ENCODE data around the gene IMPDH2. TPM values are rescaled to one million over a fixed set of nuclear protein-coding genes. Genes with fewer than 3 reads are reported as not detected.
A peak's percentile ranks its signal among the peaks of the same experiment; 100 is the strongest.

Gene IMPDH2
- total RNA-seq, 1 experiment from 2014 or later: 599 TPM

DNA sequence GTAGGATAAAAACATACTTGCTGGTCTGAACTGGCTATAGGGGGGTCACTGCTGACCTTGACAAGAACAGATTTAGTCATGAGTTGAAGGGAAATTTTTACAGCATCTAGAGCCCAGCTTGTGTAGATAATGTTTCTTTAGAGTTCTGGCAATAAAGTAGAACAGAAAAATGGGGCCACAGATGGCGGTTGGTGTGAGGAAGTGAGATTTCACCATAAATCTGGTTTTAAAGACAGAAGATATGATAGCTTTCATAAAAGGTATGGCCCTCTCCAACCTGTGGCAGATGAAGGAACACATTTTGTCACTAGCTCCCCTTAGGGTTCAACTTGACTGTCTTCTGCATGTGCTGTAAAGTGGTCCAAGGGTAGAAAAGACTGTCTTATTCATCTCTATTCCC lies 24.3 kb upstream of the IMPDH2 start:
- intact Hi-C loops (cut with micrococcal nuclease): no loop called here
- Histone ChIP-seq H3K4me1 (ENCODE audit: control insufficient read depth in 1 of 2, insufficient read depth in 2 of 2, low read length in 2 of 2) (no peaks in the 10 kb centered on the region), H3K9me2 (ENCODE audit: insufficient read depth) (no peaks in the 10 kb centered on the region), H2AFZ (ENCODE audit: low read depth, low read length, poor library complexity, severe bottlenecking) (no peak overlapping the region), H3K36me3 (ENCODE audit: control insufficient read depth in 1 of 2, insufficient read depth in 2 of 2, low read length in 2 of 2) (peaks cover 33 to 39% of the 10 kb centered on the region in 2 experiments; a peak in 3 of 4 replicates), H3K9ac (ENCODE audit: low read length) (no peak overlapping the region), H3K27ac (ENCODE audit: low read depth, low read length) (no peak overlapping the region), H3K4me2 (ENCODE audit: low read length) (no peak overlapping the region), H4K20me1 (ENCODE audit: insufficient read depth) (no peaks in the 10 kb centered on the region), H3K79me2 (ENCODE audit: insufficient read depth, low read length) (peaks cover 56% of the 10 kb centered on the region), H3K27me3 (ENCODE audit: insufficient read depth, low read length) (no peaks in the 10 kb centered on the region), H3K9me3 (ENCODE audit: control insufficient read depth in 1 of 2, insufficient read depth in 1 of 2, low read depth in 1 of 2, low read length in 2 of 2) (no peaks in the 10 kb centered on the region), H3K4me3 (replicated peaks in 1 of 2; ENCODE audit: low read depth in 1 of 2, low read length in 2 of 2) (no peak overlapping the region)
- TF ChIP-seq ZNF274 (IDR thresholded peaks at IDR 0.05; ENCODE audit: low read depth, low read length): no peak
- TF ChIP-seq, protein P1, sequence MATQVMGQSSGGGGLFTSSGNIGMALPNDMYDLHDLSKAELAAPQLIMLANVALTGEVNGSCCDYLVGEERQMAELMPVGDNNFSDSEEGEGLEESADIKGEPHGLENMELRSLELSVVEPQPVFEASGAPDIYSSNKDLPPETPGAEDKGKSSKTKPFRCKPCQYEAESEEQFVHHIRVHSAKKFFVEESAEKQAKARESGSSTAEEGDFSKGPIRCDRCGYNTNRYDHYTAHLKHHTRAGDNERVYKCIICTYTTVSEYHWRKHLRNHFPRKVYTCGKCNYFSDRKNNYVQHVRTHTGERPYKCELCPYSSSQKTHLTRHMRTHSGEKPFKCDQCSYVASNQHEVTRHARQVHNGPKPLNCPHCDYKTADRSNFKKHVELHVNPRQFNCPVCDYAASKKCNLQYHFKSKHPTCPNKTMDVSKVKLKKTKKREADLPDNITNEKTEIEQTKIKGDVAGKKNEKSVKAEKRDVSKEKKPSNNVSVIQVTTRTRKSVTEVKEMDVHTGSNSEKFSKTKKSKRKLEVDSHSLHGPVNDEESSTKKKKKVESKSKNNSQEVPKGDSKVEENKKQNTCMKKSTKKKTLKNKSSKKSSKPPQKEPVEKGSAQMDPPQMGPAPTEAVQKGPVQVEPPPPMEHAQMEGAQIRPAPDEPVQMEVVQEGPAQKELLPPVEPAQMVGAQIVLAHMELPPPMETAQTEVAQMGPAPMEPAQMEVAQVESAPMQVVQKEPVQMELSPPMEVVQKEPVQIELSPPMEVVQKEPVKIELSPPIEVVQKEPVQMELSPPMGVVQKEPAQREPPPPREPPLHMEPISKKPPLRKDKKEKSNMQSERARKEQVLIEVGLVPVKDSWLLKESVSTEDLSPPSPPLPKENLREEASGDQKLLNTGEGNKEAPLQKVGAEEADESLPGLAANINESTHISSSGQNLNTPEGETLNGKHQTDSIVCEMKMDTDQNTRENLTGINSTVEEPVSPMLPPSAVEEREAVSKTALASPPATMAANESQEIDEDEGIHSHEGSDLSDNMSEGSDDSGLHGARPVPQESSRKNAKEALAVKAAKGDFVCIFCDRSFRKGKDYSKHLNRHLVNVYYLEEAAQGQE (IDR thresholded peaks at IDR 0.05; ENCODE audit: low read depth): no peak
- ChIA-PET RAD21 (ENCODE audit: low non-redundant PET in 1 of 2, low total read pairs in 2 of 2, uncharacterized antibody in 2 of 2, unreplicated experiment in 2 of 2) (no interaction called here), CTCF (no interaction called here), POLR2A (interaction anchor here (0.7 kb wide), 1 partner anchor 25 kb away, joined by 3 read pairs; no protein-coding TSS in a partner anchor)
- no peak for ATAC-seq
- TSS peak; percentile 38 for BruUV-seq (replicated peaks)
- no peak for DNase-seq (ENCODE audit: low read depth, low spot score)

DNA sequence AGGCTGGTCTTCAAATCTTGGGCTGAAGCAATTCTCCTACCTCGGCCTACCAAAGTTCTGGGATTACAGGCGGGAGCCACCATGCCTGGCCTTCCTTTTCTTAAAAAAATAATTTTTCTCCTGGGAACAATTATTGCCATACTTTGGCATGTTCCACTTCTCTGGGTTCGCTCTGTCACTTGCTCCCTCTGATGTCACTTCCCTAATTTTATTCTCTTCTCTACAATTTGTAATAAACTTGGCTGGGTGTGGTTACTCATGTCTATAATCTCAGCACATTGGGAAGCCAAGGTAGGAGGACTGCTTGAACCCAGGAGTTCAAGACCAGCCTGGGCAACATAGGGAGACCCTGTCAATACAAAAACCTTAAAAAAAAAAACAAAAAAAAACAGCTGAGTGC lies 6.1 kb upstream of the IMPDH2 start:
- Histone ChIP-seq H3K9me2 (ENCODE audit: insufficient read depth) (no peaks in the 10 kb centered on the region), H3K27ac (ENCODE audit: low read depth, low read length) (no peak overlapping the region), H3K9ac (ENCODE audit: low read length) (no peak overlapping the region), H3K4me2 (ENCODE audit: low read length) (no peak overlapping the region), H4K20me1 (ENCODE audit: insufficient read depth) (no peaks in the 10 kb centered on the region), H3K4me3 (replicated peaks in 1 of 2; ENCODE audit: low read depth in 1 of 2, low read length in 2 of 2) (no peak overlapping the region), H3K79me2 (ENCODE audit: insufficient read depth, low read length) (peaks cover 13% of the 10 kb centered on the region), H3K9me3 (ENCODE audit: control insufficient read depth in 1 of 2, insufficient read depth in 1 of 2, low read depth in 1 of 2, low read length in 2 of 2) (no peaks in the 10 kb centered on the region), H2AFZ (ENCODE audit: low read depth, low read length, poor library complexity, severe bottlenecking) (no peak overlapping the region), H3K36me3 (ENCODE audit: control insufficient read depth in 1 of 2, insufficient read depth in 2 of 2, low read length in 2 of 2) (peaks cover 27 to 37% of the 10 kb centered on the region in 2 experiments), H3K4me1 (ENCODE audit: control insufficient read depth in 1 of 2, insufficient read depth in 2 of 2, low read length in 2 of 2) (no peaks in the 10 kb centered on the region; a peak in 1 of 4 replicates), H3K27me3 (ENCODE audit: insufficient read depth, low read length) (no peaks in the 10 kb centered on the region)
- POLR2A ChIA-PET: no interaction called here
- intact Hi-C loops (cut with micrococcal nuclease): no loop called here
- no TSS peak for BruUV-seq (replicated peaks)
- DNase-seq (ENCODE audit: low read depth, low spot score): no peak
- CTCF ChIA-PET: no interaction called here
- no peak for ATAC-seq
- RAD21 ChIA-PET (ENCODE audit: low non-redundant PET in 1 of 2, low total read pairs in 2 of 2, uncharacterized antibody in 2 of 2, unreplicated experiment in 2 of 2): no interaction called here
- no peak for TF ChIP-seq POLR2AphosphoS5 (IDR thresholded peaks at IDR 0.05; ENCODE audit: low read depth, low read length)
- TF ChIP-seq YY1 (IDR thresholded peaks at IDR 0.05; ENCODE audit: extremely low read depth, insufficient replicate concordance, low read depth, low read length): no peak
- no peak for TF ChIP-seq FOSL1 (IDR thresholded peaks at IDR 0.05; ENCODE audit: low read depth)
- no peak for TF ChIP-seq JUND (IDR thresholded peaks at IDR 0.05)
- TF ChIP-seq ZFX (IDR thresholded peaks at IDR 0.05): no peak
- TF ChIP-seq ELF1 (IDR thresholded peaks at IDR 0.05; ENCODE audit: borderline replicate concordance, low read depth): no peak
- no peak for TF ChIP-seq EZH2phosphoT487 (IDR thresholded peaks at IDR 0.05; ENCODE audit: borderline replicate concordance)
- TF ChIP-seq, protein P2, sequence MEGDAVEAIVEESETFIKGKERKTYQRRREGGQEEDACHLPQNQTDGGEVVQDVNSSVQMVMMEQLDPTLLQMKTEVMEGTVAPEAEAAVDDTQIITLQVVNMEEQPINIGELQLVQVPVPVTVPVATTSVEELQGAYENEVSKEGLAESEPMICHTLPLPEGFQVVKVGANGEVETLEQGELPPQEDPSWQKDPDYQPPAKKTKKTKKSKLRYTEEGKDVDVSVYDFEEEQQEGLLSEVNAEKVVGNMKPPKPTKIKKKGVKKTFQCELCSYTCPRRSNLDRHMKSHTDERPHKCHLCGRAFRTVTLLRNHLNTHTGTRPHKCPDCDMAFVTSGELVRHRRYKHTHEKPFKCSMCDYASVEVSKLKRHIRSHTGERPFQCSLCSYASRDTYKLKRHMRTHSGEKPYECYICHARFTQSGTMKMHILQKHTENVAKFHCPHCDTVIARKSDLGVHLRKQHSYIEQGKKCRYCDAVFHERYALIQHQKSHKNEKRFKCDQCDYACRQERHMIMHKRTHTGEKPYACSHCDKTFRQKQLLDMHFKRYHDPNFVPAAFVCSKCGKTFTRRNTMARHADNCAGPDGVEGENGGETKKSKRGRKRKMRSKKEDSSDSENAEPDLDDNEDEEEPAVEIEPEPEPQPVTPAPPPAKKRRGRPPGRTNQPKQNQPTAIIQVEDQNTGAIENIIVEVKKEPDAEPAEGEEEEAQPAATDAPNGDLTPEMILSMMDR (IDR thresholded peaks at IDR 0.05 in 2 of 3, conservative IDR thresholded peaks at IDR 0.05 in 1 of 3; ENCODE audit: borderline replicate concordance in 1 of 3, insufficient read depth in 1 of 3, low read depth in 2 of 3, low read length in 2 of 3): no peak
- no peak for TF ChIP-seq RAD21 (IDR thresholded peaks at IDR 0.05; ENCODE audit: low read depth)
- TF ChIP-seq SP1 (IDR thresholded peaks at IDR 0.05; ENCODE audit: low read depth): no peak
- no peak for TF ChIP-seq EGR1 (IDR thresholded peaks at IDR 0.05; ENCODE audit: low read depth)
- TF ChIP-seq ZNF274 (IDR thresholded peaks at IDR 0.05; ENCODE audit: low read depth, low read length): no peak

Measured in HCT116 (cell line).